SKM-1 treated with dmso at 0.1 percent for 144 hours (cell line): ENCODE results near the gene VWA3B.
"Not testable (repeated sequence)": the region's sequence is repeated elsewhere in the genome, so short reads cannot be mapped to it uniquely, and the experiment has no call there.

ENCODE experiments used
- DNase-seq: peaks from one replicate; lab custom pipeline; 2025; ENCODE audit not compliant: unreplicated experiment; lab: John Stamatoyannopoulos, UW

The VWA3B gene

DNA sequence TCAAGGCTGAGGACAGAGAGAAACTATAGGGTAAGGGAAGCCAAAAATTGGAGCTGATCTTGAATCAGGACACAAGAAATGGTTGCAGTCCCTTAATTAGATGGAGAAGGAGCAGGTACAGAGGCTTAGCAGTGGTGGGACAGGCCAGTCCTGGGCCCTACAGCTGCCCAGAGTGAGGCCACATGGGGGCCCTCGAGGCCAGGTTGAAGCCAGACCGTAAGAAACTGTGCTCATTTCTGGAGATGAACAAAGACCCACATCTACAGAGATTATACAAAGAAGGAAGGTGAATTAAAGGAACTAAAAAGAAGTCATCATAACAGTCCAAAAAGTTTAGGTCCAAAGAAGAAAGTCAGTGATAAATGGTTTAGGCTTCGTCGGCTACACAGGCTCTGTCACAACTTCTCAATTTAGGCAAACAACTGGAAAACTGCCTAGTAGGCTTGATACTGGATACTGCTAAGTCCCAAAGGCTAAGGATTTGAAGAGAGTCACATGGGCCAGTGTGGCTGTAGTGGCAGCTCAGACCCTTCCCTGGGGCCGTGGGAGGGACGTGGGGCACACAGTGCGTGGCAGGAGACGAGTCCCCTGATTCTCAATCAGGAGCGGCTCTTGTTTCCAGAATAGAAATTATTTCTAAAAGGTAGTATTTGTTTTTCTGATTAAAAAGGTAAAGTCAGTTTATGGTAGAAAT lies 208.9 kb downstream of the VWA3B start:
- no peak for DNase-seq

DNA sequence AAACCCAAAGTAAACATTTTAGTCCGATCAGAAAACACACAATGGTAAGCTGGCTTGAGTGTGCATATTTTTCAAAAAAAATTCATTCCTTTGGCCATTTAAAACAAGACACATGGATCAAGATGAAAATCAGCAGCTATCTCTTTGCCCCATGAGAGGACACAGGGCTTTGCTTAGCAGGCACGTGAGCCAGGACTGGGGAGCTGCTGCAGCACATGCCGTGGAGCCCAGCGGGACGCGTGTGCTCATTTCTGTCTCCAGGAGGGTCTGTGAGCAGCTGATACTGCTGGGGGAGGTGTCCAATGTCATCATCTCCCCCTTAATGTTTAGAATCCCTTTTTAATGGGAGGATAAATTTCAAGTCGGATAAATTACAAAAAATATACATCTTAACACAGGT lies 209.5 kb downstream of the VWA3B start:
- DNase-seq, result no peak

DNA sequence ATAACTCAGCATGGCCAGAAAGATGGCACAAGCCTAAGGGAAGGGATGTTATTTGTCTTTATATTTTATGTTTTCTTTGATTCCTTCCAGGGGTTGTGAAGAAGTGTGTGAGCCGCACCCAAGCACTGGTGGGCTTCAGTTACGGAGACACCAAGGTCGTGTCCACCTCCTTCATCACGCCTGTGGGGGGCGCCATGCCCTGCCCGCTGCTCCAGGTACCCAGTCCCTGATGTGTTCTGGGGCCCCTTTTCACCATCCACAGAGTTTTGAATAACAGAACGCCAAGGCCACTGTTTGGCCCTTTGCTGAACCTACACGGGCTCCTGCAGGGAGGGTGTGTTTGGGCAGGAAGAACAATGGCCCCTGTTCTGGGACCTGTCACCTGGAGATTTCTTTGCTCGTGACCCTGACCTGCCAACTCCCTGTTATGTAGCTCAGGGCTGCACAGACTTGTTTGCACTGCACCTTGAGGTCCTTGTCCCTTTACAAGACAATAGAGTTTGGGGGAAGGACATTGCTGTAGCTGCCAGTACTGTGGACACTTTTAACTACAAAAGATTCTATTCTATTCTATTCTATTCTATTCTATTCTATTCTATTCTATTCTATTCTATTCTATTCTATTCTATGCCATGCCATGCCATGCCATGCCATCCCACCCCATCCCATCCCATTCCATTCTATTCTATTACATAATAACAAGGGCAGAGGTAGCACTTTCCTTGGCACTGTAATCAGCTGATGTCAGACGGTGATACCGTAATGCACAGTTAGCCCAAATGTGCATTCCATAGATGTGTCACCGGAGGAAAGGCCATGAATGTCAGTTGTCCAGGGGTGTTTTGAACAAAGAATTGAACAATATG lies 211.1 kb downstream of the VWA3B start:
- no peak for DNase-seq

DNA sequence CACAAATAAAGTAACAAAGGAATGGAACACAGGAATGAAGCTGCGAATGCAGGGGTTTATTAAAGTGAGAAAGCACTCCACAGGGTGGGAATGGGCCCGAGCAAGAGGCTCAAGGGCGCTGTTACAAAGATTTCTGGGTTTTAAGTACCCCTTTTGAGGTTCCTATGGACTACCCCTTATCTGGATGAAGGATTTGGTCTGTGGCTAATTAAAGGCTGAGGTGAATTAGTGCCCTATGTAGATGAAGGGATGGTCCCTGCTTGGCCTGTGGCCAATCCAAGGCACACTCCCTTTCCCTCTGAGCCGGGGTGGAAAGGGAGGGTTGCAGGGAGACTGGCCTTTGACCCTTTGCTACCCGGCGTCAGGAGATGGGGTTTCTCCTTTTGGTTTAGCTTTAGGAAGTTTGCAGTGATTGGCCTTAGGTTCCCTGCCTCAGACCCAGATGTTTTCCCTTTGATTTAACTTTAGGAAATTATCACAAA lies 211.8 kb downstream of the VWA3B start:
- no peak for DNase-seq

DNA sequence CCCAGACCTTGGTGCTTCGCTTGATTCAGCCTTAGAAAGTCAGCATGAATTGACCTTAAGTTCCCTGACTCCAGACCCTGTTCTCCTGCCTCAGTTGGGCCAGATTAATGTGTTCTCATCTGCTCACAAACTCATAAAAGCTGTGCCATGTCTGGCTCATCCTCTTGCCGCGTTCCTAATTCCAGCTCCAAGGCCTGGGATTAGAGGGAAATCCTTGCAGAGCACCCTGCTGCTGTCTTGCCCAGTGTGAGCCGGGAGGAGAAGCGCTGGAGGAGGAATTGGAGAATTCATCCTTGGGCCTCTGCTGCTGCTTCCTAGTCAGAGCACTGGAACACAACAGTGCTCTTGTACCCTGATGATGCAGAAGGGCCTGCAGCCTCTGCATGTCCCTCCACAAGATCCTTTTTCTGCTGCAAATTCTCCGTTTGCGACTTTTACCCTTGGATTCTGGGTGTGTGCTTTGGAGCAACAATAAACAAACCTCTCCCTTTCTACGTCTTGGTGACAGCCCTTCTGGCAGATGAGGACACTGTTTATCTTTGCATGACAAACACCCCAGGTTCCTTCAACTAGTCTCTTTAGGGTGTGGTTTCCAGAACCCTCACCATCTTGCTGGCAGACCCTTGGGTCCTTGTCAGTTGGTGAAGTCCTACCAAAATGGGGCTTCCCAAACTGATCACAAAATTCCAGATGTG lies 212.4 kb downstream of the VWA3B start:
- no peak for DNase-seq

DNA sequence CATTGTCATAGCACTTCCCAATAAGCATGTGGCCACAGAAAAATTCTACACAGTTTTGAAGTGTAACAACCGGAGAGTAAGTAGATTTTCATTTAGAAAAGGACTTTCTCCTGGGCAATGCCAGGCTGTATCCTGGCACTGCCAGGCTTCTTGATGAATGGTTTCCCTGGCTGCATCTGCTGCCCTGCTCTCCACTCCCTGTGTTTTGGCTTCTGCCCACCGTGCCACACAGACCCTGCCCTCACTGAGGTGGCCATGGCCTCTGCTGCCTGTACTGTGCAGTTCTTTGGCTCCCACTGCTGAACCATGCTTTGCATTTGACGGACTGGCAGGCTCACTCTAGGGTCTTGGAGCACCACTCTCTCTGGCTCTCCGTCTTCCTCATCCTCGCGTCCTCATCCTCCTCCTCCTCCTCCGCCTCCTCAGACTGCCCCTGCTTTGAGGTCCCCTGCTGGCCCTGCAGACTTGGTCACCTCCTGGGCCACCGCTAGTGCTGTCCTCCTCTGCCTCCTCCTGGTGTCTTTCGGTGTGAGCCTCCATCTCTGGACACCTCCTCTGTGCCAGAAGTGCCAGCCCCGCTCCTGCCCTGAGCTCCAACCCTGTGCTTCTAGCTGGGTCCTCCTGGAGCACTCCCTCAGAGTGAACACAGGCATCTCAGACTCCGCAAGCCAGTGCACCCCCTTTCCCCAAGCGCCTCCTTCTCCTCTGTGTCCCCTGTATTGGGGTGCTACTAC lies 213.3 kb downstream of the VWA3B start:
- DNase-seq, result no peak

DNA sequence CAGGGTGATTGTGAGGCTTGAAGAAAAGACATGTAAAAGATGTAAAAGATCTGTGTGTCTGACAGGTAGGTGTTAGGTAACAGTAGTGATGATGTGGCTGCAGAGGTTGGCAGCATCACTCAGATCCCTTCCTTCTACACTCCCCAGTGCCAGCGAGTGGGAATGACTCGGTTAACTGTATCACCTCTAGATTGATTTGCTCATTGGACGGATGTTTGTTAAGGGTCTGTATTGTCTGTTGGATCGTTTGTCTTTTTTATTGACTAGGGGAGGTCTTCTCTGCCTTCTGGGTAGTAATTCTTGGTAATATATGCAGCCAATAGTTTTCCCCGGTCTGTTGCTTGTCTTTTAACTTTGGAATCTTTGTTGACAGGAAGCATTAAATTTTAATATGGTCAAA lies 214.5 kb downstream of the VWA3B start:
- DNase-seq, result no peak

DNA sequence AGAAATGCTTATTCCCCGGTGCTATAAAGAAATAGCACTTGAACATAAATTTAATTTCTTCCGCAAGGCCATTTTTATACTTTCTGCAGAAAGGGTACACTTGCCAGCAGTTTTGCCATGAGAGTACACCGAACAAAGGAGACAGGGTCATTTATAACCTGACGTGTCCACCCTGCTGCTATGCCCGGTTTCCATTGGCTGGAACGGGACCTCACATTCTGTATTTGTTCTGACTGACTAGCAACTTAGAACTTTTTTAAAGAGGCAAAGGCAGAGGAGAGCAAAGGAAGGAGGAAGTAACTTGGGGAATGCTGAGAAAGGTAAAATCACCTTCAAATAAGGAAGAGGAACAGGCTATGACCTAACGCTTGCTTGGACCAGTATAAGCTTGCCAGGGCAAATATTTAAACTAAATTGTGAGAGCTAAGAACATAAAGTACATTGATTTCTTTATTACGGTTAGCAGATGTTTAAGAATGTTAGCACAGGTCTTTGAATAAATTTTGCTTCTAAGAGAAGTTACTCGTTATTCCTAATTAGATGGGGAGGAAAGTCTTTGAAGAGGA lies 220.2 kb downstream of the VWA3B start:
- DNase-seq, result not testable (repeated sequence)

DNA sequence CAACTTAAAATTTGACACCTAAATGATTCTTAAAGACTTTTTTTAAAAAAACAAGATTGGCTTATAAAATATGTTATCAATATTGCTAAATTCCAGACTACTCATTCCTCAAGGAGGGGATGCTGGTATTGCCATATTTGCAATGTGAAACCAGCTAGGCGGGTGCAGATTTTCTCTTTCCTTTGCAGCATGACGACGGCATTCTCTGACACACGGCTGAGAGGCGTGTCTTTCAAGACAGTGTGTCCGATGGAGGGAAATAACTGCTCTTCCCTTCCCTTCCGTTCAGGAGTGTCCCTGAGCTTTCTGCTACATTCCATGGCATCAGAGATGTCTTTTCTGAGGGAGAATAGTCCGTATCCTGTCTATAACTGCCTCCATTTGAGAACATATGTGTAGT lies 221.1 kb downstream of the VWA3B start:
- no peak for DNase-seq

DNA sequence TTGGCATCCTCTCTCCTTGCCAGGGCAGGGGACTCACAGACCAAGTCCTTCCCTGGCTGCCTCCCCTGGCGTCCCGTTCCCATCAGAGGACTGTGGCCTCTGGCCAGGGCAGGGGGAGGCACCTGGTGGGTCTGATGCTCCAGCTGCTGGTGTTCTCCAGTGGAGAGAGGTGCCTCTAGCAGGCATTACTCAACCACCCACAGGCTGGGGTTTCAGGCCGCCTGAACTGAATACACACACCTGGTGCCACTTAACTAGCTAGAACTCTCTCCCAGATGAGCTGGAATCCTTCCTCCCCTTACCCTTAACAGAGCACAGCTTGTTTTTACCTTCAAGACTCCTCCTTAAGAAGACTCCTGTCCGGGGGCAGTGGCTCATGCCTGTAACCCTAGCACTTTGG lies 221.6 kb downstream of the VWA3B start:
- DNase-seq, result no peak

DNA sequence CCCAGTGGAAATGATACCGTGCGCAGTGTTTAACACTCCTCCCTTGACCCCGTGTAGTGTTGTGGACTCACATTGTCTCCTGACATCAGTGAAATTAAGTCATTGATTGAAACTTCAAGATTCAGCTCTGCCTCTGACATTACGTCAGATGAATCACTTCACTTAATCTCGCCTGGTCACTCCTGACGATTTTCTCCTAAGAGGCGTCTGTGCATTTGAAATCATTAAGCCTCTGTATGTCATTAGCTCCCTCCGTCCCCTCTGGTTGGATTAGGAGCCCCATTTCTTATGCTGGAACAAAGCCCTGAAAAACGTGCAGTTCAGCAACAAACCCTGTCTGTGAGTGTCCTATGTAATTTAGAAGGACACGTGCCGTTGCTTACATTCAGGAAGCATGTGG lies 222.6 kb downstream of the VWA3B start:
- DNase-seq, result no peak

DNA sequence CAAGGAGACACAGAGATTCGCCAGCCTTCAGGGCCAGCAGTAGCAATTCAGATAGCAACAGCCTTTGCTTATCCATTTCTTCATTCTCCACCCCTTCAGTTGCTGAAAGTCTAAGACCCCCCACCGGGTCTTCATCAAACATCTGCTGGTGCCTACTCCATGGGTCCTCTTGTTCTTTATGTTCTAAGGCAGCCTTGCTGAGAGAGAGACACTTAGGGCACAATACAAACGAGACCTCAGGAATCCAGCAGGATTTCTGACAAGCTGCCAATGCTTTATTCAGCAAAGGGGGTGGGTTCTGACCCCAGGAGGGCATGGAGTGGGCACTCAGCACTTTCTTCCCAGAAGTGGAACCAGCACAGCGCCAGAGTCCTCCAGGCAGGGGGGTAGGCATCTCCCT lies 223.0 kb downstream of the VWA3B start:
- DNase-seq, result no peak

DNA sequence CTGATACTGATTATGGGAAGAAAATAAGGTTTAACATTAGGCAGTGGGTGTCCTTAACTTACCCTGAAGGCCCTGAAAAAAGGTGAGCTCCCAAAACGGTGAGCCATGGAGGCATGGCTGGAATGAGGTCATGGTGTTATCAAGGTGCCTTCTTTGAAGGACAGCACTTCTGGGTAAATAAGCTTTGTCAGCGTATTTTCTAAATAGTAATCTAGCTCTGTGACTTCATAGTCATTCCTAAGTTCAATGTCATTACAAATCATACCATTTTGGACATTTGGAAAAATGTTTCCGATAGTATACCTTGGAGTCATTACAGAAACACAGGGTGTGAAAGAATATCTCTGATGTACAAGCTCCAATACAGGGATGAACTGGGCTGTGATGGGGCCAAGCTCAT lies 224.1 kb downstream of the VWA3B start:
- DNase-seq, result no peak

DNA sequence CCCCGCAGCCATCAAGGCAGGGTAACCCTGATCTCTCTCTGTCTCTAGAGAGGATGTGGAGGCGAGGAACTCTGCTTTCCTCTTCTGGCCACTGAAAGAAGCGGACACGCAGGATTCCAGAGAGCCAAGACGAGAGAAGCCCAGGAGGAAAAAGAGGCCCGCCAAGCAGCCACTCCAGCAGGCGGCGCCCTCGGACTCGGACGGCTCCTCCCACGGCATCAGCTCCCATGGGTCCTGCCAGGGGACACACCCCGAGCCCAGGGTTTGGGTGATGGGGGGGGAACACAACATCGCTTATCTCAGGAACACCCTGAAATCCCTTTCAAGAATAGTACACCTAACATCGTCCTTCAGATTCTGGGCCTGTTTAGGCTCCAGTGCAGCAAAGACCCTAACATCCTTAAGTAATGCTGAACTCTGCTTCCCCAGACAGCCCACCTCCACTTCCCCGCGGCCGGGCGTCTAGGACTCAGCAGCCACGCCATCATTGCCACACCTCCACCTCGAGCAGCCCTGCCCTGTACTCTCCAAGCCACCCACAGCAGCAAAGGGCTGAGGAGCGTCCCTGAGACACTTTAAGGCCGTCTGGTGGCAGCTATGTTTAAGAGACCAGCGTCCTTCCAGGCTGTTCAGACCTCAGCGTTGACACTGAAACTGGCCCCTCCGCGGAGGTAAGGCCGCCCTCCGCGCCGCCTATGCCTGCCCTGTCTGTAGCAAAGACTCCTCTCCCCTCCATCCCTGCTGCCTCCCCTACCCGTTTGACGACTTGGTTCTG lies 225.0 kb downstream of the VWA3B start:
- no peak for DNase-seq

DNA sequence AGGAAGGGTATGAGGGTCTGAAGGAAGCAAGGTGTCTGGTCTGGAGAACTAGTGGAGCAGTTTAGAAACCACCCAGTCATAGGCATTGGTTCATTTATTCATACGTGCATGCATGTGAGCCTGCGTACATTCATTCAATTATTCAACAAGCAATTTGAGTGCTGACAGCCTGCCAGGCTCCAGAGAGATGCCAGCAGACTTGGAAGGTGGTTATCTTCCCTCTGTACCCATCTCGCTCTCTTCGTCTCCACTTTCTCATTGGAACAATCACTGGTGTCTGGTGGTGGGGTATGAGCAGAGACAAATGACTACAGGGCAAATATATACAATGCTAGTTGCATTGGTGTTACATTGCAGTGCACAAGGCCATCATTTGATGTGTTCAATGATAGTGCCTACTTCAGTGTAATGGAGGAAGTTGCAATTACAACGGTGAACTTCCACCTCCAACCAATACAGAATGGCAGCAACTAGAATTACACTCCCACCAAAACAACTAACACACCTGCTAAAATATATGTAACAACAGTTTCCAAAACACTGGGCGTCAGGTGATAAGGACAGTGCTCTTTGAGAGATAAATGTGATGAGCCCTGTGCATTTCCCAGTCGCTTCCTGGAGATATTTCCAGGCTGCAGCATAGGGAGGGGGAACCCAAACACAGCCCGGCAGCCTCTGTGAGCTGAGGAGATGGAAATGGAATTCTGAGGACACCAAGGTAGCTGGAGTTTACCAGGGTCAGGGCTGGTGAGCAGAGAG lies 226.7 kb downstream of the VWA3B start:
- no peak for DNase-seq

DNA sequence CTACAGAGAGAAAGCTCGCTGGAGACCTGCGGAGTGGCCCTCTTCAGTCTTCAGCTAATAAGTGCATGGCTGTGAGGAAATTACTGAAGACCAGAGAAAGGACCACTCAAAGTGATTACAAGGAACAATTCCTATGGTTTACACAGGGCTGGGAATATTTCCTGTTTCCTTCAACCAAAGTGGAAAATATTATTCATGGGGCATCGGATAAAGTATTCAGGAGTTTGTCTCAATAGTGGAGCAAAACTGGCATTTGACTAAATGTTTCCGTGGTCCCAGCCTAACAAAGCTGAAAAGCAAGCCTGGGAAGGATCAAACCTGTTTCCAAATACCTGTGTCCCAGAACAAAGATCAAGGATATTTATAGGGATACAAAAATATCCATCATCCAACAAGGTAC lies 227.3 kb downstream of the VWA3B start:
- no peak for DNase-seq

DNA sequence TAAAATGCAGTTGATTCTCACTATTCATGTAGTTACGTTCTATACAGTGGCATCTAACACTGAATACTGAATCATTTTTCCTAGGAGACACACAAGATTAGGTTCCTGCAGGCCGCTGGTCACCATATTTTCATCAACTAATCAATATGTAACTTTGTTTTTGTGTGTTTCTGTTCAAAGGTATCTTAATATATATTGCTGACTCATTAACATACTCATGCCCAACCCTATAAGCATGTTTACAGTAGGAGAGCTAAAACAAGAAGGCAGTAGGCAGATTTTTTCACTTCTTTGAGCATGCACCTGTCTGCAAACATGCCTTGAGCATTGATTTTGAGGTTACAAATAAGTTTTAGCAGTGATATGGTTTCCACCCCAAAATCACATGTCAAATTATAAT lies 229.0 kb downstream of the VWA3B start:
- no peak for DNase-seq

DNA sequence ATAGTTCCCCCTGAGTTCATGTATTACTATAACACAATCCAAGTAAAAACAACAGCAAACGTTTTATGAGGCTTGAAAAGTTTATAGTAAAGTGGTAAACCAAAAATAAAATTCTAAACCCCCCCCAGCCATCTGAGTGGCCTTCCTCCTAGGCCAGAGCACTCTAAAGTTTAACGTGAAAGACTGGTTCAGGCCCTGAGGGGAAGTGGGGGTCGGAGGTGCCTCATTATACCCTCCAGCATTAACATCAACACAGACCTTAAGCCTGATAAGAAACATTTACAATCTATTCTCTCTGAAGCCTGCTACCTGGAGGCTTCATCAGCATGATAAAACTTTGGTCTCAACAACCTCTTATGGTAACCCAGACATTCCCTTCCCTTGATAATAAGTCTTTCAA lies 230.2 kb downstream of the VWA3B start:
- DNase-seq, result no peak

DNA sequence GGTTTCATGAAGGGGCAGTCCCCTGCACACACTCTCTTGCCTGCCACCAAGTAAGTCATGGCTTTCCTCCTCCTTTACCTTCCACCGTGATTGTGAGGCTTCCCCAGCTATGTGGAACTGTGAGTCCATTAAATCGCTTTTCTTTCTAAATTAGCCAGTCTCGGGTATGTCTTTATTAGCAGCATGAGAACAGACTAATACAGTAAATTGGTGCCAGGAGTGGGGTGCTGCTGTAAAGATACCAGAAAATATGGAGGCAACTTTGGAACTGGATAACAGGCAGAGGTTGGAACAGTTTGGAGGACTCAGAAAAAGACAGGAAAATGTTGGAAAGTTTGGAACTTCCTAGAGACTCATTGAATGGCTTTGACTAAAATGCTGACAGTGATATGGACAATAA lies 233.2 kb downstream of the VWA3B start:
- DNase-seq, result not testable (repeated sequence)
